A549 (cell line): ENCODE data around the gene MAN1A2. TPM values are rescaled to one million over a fixed set of nuclear protein-coding genes. Genes with fewer than 3 reads are reported as not detected.

ENCODE experiments used
- ATAC-seq, 2 experiments: fragments of 200-7000 bp in 1 of 2; fragments of >200 bp in 1 of 2; cut with Nextera tagmentation in 1 of 2; cut with Tn5 transposase in 1 of 2; 3 replicates each; pipeline versions ENCODE4 v1.8.0 to v1.9.1; 2018 to 2020; ENCODE audit warnings: mild to moderate bottlenecking in 1 of 2, moderate library complexity in 1 of 2
- CTCF ChIA-PET: fragments of 300-600 bp; sonication (Branson Sonifier 250); formaldehyde crosslinking; extraction: SDS; loops from one replicate; lab custom pipeline; 2021; ENCODE audit warnings: antibody characterized with exemption, inconsistent platforms; lab: Yijun Ruan, JAX
- POLR2A ChIA-PET: fragments of 350-600 bp; formaldehyde crosslinking; extraction: SDS; loops from one replicate; lab custom pipeline; 2021; ENCODE audit warnings: antibody characterized with exemption, inconsistent platforms; lab: Yijun Ruan, JAX
- DNase-seq, 2 experiments: peaks; one replicate each; pipeline versions ENCODE4 v3.0.0 to v3.0.0-alpha.2; 2011 to 2016; ENCODE audit warnings: low read depth in 1 of 2, low spot score in 1 of 2
- FAIRE-seq: peaks from 2 replicates; lab custom pipeline; 2011; peaks lifted over from hg19 to GRCh38; lab: Jason Lieb, UNC
- H3K27ac ChIP-seq, 2 experiments: fragments of >200 bp; sonication (Bioruptor Twin); formaldehyde crosslinking; 3 replicates each; pipeline ENCODE4 v1.5.1; 2016 to 2017
- H3K4me1 ChIP-seq: fragments of >200 bp; sonication (Bioruptor Twin); formaldehyde crosslinking; 3 replicates; pipeline ENCODE4 v1.6.1; 2016
- H3K4me2 ChIP-seq: fragments of >200 bp; sonication (Bioruptor Twin); formaldehyde crosslinking; 3 replicates; pipeline ENCODE4 v1.6.1; 2016
- H3K4me3 ChIP-seq: fragments of >200 bp; sonication (Bioruptor Twin); formaldehyde crosslinking; 3 replicates; pipeline ENCODE4 v1.5.1; 2016
- H3K9me3 ChIP-seq: fragments of >200 bp; sonication (Bioruptor Twin); formaldehyde crosslinking; 3 replicates; pipeline ENCODE4 v1.6.1; 2016
- ATOH8 ChIP-seq: fragments of 250-450 bp; sonication (Bioruptor Pico); IDR thresholded peaks from 2 replicates; pipeline ENCODE4 v1.5.0; 2020; ENCODE audit warnings: low read depth, mild to moderate bottlenecking, moderate library complexity
- CHD2 ChIP-seq: fragments of 150-350 bp; IDR thresholded peaks from 2 replicates; pipeline ENCODE4 v1.6.1; 2014; ENCODE audit warnings: low read length; ENCODE audit not compliant: partially characterized antibody
- CHD4 ChIP-seq: fragments of 200-600 bp; sonication (generic); IDR thresholded peaks from 2 replicates; pipeline ENCODE4 v1.6.1; 2016; ENCODE audit warnings: antibody characterized with exemption, mild to moderate bottlenecking, borderline replicate concordance
- CTCF ChIP-seq: fragments of >200 bp; sonication (Bioruptor Twin); formaldehyde crosslinking; IDR thresholded peaks from 3 replicates; pipeline ENCODE4 v1.5.1; 2016
- ELK1 ChIP-seq: fragments of 150-350 bp; IDR thresholded peaks from 2 replicates; pipeline ENCODE4 v1.6.1; 2014; ENCODE audit warnings: low read depth, mild to moderate bottlenecking, low read length
- GATA3 ChIP-seq: IDR thresholded peaks from 2 replicates; pipeline ENCODE4 v1.6.1; 2012; ENCODE audit warnings: borderline replicate concordance
- HDAC2 ChIP-seq: fragments of 200-600 bp; sonication (generic); IDR thresholded peaks from 2 replicates; pipeline ENCODE4 v1.6.1; 2016
- HOXA7 ChIP-seq: fragments of 250-450 bp; sonication (Bioruptor Pico); IDR thresholded peaks from 2 replicates; pipeline ENCODE4 v1.5.0; 2020; ENCODE audit warnings: mild to moderate bottlenecking, moderate library complexity
- HOXB13 ChIP-seq: fragments of 250-450 bp; sonication (Bioruptor Pico); IDR thresholded peaks from 2 replicates; pipeline ENCODE4 v1.5.0; 2020; ENCODE audit warnings: low read depth, mild to moderate bottlenecking, moderate library complexity
- HOXB5 ChIP-seq: fragments of 250-450 bp; sonication (Bioruptor Pico); IDR thresholded peaks from 2 replicates; pipeline ENCODE4 v1.5.0; 2020; ENCODE audit warnings: mild to moderate bottlenecking, moderate library complexity
- JUN ChIP-seq, 2 experiments: fragments of >200 bp; sonication (Bioruptor Twin); formaldehyde crosslinking; IDR thresholded peaks; 2 replicates in 1 of 2; 3 replicates in 1 of 2; pipeline ENCODE4 v1.6.1; 2016 to 2017
- JUNB ChIP-seq: fragments of >200 bp; sonication (Bioruptor Twin); formaldehyde crosslinking; IDR thresholded peaks from 2 replicates; pipeline ENCODE4 v1.6.1; 2016
- NFE2L2 ChIP-seq: fragments of 150-350 bp; conservative IDR thresholded peaks from 2 replicates; pipeline ENCODE4 v1.6.1; 2014; ENCODE audit warnings: low read length
- POLR2A ChIP-seq: IDR thresholded peaks from 2 replicates; pipeline ENCODE4 v1.6.1; 2012; ENCODE audit warnings: mild to moderate bottlenecking, low read length
- POLR2AphosphoS2 ChIP-seq: conservative IDR thresholded peaks from 2 replicates; pipeline ENCODE4 v1.6.1; 2012; ENCODE audit warnings: low read length, improper control_type of control experiment, inconsistent platforms
- TFCP2L1 ChIP-seq: fragments of 250-450 bp; sonication (Bioruptor Pico); IDR thresholded peaks from 2 replicates; pipeline ENCODE4 v1.5.0; 2021; ENCODE audit warnings: mild to moderate bottlenecking
- TP53 ChIP-seq: fragments of 250-450 bp; sonication (Bioruptor Pico); IDR thresholded peaks from 2 replicates; pipeline ENCODE4 v1.5.0; 2021; ENCODE audit warnings: mild to moderate bottlenecking, moderate library complexity
- USF2 ChIP-seq: fragments of 450-650 bp; IDR thresholded peaks from 2 replicates; pipeline ENCODE4 v1.6.1; 2014; ENCODE audit warnings: antibody characterized with exemption
- ZFP36 ChIP-seq: fragments of 450-650 bp; IDR thresholded peaks from 2 replicates; pipeline ENCODE4 v1.6.1; 2014; ENCODE audit warnings: borderline replicate concordance; ENCODE audit not compliant: partially characterized antibody
- WGBS: methylation state at CpG from one replicate; pipeline ENCODE4 v1.1.6; 2017; ENCODE audit errors: missing lambda C conversion rate; 5-methylcytosine and 5-hydroxymethylcytosine counted together
- polyA plus RNA-seq, 4 experiments: library from polyadenylated mRNA; depleted of rRNA in 3 of 4; stranded (reverse); fragments of >200 nt; fragmentation: RNase III in 1 of 4; extraction: RNeasy Plus Mini Kit Qiagen cat#74134 plus additional on column Dnase treatment in 1 of 4; gene quantifications; 2 replicates in 3 of 4; 3 replicates in 1 of 4; pipeline ENCODE4 v1.2.3, GENCODE V29; 2011 to 2017

Gene MAN1A2
- polyA plus RNA-seq, 2 of the 4 experiments (the other 2 are of a cell fraction): 10.2 to 18.7 TPM

GRCh38 chr1:117500584-117500983, 133.3 kb downstream of the MAN1A2 start:
- WGBS: 95% methylated on average over 1 of the region's 1 CpG
- no peak for TF ChIP-seq POLR2AphosphoS2
- no peak for TF ChIP-seq HOXB5 (CRISPR knock-in tag)
- no peak for TF ChIP-seq GATA3
- no peak for TF ChIP-seq HDAC2
- TF ChIP-seq CTCF: no peak
- TF ChIP-seq POLR2A: no peak
- TF ChIP-seq TFCP2L1 (CRISPR knock-in tag): no peak
- no peak for TF ChIP-seq NFE2L2
- no peak for TF ChIP-seq ATOH8
- TF ChIP-seq CHD4: no peak
- TF ChIP-seq CHD2: no peak
- TF ChIP-seq ZFP36: no peak
- TF ChIP-seq HOXB13 (CRISPR knock-in tag): no peak
- ChIA-PET POLR2A (no interaction called here), CTCF (interaction anchor here (1.2 kb wide), 1 partner anchor 258 kb away, joined by 3 read pairs; no protein-coding TSS in a partner anchor)
- Histone ChIP-seq H3K27ac (no peak overlapping the region), H3K4me3 (no peak overlapping the region), H3K4me1 (no peaks in the 10 kb centered on the region), H3K9me3 (no peaks in the 10 kb centered on the region), H3K4me2 (no peak overlapping the region)
- DNase-seq: no peak
- no peak for FAIRE-seq
- ATAC-seq: no peak

GRCh38 chr1:117501281-117501680, 134.0 kb downstream of the MAN1A2 start:
- FAIRE-seq: no peak
- no peak overlapping the region for H3K4me2 ChIP-seq
- H3K9me3 ChIP-seq: no peaks in the 10 kb centered on the region
- ChIA-PET CTCF (interaction anchor here (1.0 kb wide), 1 partner anchor 11 kb away, joined by 3 read pairs; no protein-coding TSS in a partner anchor), POLR2A (no interaction called here)
- H3K27ac ChIP-seq: no peak overlapping the region
- 86% methylated on average over 3 of the region's 3 CpGs for WGBS
- H3K4me1 ChIP-seq: no peaks in the 10 kb centered on the region
- H3K4me3 ChIP-seq: no peak overlapping the region
- ATAC-seq: no peak
- no peak for DNase-seq
- TF ChIP-seq JUN (IDR thresholded peaks at IDR 0.05) (no peak), USF2 (no peak), TP53 (CRISPR knock-in tag) (no peak), HOXA7 (no peak), JUNB (no peak)
- TF ChIP-seq, all 56 proteins: peak for 0

GRCh38 chr1:117511273-117511672, 144.0 kb downstream of the MAN1A2 start:
- ChIA-PET POLR2A (no interaction called here), CTCF (interaction anchor here (1.8 to 3.9 kb wide), 3 partner anchors 243 to 384 kb away, joined by 6 to 34 read pairs (median 19); no protein-coding TSS in a partner anchor)
- no peaks in the 10 kb centered on the region for H3K9me3 ChIP-seq
- WGBS: 81% methylated on average over 3 of the region's 3 CpGs
- TF ChIP-seq CHD2 (no peak), ELK1 (no peak)
- FAIRE-seq (no peak), DNase-seq (no peak), ATAC-seq (no peak)
- H3K4me2 ChIP-seq: no peak overlapping the region
- no peak overlapping the region for H3K27ac ChIP-seq
- no peaks in the 10 kb centered on the region for H3K4me1 ChIP-seq
- no peak overlapping the region for H3K4me3 ChIP-seq
